Transverse colon (tissue), 4 donors: ENCODE data around the gene GGACT.

ENCODE experiments used
- POLR2AphosphoS5 ChIP-seq, 3 donors: sonication (generic); formaldehyde crosslinking; IDR thresholded peaks; one replicate each; pipeline ENCODE4 v1.6.1; 2016; ENCODE audit warnings: antibody characterized with exemption in 3 of 3
- TF ChIP-seq, protein P1 (sequence below), 5 experiments: fragments of 200-600 bp in 3 of 5; fragments of 450-650 bp in 2 of 5; sonication (generic) in 3 of 5; IDR thresholded peaks; 1 replicate in 2 of 5; 2 replicates in 3 of 5; pipeline ENCODE4 v1.5.1; 2016 to 2017; ENCODE audit warnings: antibody characterized with exemption in 5 of 5, inconsistent platforms in 3 of 5, mild to moderate bottlenecking in 2 of 5, moderate library complexity in 1 of 5

DNA sequence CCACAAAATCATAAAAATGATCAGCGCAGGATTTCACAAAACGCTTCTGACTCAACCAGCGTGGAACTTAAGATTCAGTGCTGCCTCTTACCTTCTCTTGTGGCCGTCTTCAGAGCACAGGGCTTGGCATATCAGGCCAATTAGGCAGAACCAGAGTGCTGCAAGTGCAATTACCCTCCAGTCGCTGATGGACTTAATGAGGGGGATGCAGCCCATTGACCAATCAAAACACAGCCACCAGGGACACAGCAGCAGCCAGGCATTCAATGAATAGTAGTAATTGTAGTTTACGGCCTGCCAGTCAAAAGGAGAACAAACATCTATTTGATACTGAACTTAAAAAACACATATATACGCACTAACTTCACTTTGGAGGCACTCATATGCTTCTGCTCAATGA is 47.9 kb upstream of the GGACT start:
- TF ChIP-seq, protein P1, sequence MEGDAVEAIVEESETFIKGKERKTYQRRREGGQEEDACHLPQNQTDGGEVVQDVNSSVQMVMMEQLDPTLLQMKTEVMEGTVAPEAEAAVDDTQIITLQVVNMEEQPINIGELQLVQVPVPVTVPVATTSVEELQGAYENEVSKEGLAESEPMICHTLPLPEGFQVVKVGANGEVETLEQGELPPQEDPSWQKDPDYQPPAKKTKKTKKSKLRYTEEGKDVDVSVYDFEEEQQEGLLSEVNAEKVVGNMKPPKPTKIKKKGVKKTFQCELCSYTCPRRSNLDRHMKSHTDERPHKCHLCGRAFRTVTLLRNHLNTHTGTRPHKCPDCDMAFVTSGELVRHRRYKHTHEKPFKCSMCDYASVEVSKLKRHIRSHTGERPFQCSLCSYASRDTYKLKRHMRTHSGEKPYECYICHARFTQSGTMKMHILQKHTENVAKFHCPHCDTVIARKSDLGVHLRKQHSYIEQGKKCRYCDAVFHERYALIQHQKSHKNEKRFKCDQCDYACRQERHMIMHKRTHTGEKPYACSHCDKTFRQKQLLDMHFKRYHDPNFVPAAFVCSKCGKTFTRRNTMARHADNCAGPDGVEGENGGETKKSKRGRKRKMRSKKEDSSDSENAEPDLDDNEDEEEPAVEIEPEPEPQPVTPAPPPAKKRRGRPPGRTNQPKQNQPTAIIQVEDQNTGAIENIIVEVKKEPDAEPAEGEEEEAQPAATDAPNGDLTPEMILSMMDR (IDR thresholded peaks at IDR 0.05), result no peak
- TF ChIP-seq POLR2AphosphoS5 (IDR thresholded peaks at IDR 0.05), result no peak
